Naive B cell (primary cell): ENCODE results near the gene TNNT2. TPM values are rescaled to one million over a fixed set of nuclear protein-coding genes. Genes with fewer than 3 reads are reported as not detected.

Experiments
- ATAC-seq, 2 donors: fragments of 150-1000 bp; cut with Tn5 transposase; 2 replicates each; pipeline ENCODE4 v1.10.0; 2021; ENCODE audit warnings: low read depth in 2 of 2, mild to moderate bottlenecking in 2 of 2, moderate library complexity in 2 of 2
- DNase-seq: peaks from one replicate; pipeline ENCODE4 v3.0.0; 2022
- H3K27ac Mint-ChIP-seq, 6 donors: one replicate each; pipeline ENCODE4 v1.8.0; 2020 to 2022; ENCODE audit warnings: mild to moderate bottlenecking in 6 of 6, mixed read lengths in 6 of 6, moderate library complexity in 5 of 6, inconsistent platforms in 2 of 6
- H3K27me3 Mint-ChIP-seq, 3 donors: one replicate each; pipeline ENCODE4 v1.8.0; 2021 to 2022; ENCODE audit warnings: mixed read lengths in 3 of 3, mild to moderate bottlenecking in 1 of 3
- H3K36me3 Mint-ChIP-seq, 2 donors: one replicate each; pipeline ENCODE4 v1.8.0; 2020 to 2022; ENCODE audit warnings: mixed read lengths in 2 of 2, inconsistent platforms in 1 of 2, mild to moderate bottlenecking in 1 of 2
- H3K4me1 Mint-ChIP-seq, 3 donors: one replicate each; pipeline ENCODE4 v1.8.0; 2020 to 2022; ENCODE audit warnings: mixed read lengths in 3 of 3, inconsistent platforms in 1 of 3, mild to moderate bottlenecking in 1 of 3, moderate library complexity in 1 of 3
- H3K4me3 Mint-ChIP-seq, 8 donors: one replicate each; pipeline ENCODE4 v1.8.0; 2020 to 2022; ENCODE audit warnings: mild to moderate bottlenecking in 8 of 8, mixed read lengths in 8 of 8, moderate library complexity in 8 of 8, inconsistent platforms in 2 of 8
- H3K9me3 Mint-ChIP-seq, 7 donors: one replicate each; pipeline ENCODE4 v1.8.0; 2020 to 2022; ENCODE audit warnings: mixed read lengths in 7 of 7, mild to moderate bottlenecking in 5 of 7, inconsistent platforms in 2 of 7, moderate library complexity in 1 of 7
- polyA plus RNA-seq, 6 donors: library from polyadenylated mRNA; unstranded; fragments of 300-500 nt; fragmentation: Illumina TruSeq; gene quantifications; one replicate each; pipeline ENCODE4 v1.2.3, GENCODE V29; 2021; ENCODE audit warnings: low read depth in 6 of 6

TNNT2 gene
- polyA plus RNA-seq, 6 donors from 2014 or later: not detected

- peaks cover 0 to 13% (median 5%) of the 10 kb centered on the region in 7 donors for H3K9me3 Mint-ChIP-seq
- peak overlapping the region in 1 of 6 donors; percentile 9 for H3K27ac Mint-ChIP-seq
- H3K4me1 Mint-ChIP-seq: peaks cover 0 to 6% (median 4%) of the 10 kb centered on the region in 3 donors
- DNase-seq (no peak), ATAC-seq (no peak)
- H3K27me3 Mint-ChIP-seq: peaks cover 20 to 49% (median 40%) of the 10 kb centered on the region in 3 donors
- H3K36me3 Mint-ChIP-seq: no peaks in the 10 kb centered on the region
- H3K4me3 Mint-ChIP-seq: no peak overlapping the region
Observed at GRCh38 chr1:201411292-201411691, 33.8 kb upstream of the TNNT2 start.

- ATAC-seq (no peak), DNase-seq (no peak)
- peaks cover 0 to 6% (median 4%) of the 10 kb centered on the region in 3 donors for H3K4me1 Mint-ChIP-seq
- no peak overlapping the region for H3K4me3 Mint-ChIP-seq
- peak overlapping the region in 1 of 6 donors; percentile 3 for H3K27ac Mint-ChIP-seq
- H3K36me3 Mint-ChIP-seq: no peaks in the 10 kb centered on the region
- H3K27me3 Mint-ChIP-seq: peaks cover 12 to 41% (median 41%) of the 10 kb centered on the region in 3 donors
- H3K9me3 Mint-ChIP-seq: no peaks in the 10 kb centered on the region
Observed at GRCh38 chr1:201409440-201409839, 32.0 kb upstream of the TNNT2 start.

- peaks cover 0 to 6% (median 4%) of the 10 kb centered on the region in 3 donors for H3K4me1 Mint-ChIP-seq
- ATAC-seq (no peak), DNase-seq (no peak)
- H3K27me3 Mint-ChIP-seq: peaks cover 12 to 43% (median 41%) of the 10 kb centered on the region in 3 donors
- no peak overlapping the region for H3K27ac Mint-ChIP-seq
- no peaks in the 10 kb centered on the region for H3K36me3 Mint-ChIP-seq
- no peaks in the 10 kb centered on the region for H3K9me3 Mint-ChIP-seq
- peak overlapping the region in 1 of 8 donors; percentile 47 for H3K4me3 Mint-ChIP-seq
Observed at GRCh38 chr1:201408834-201409200, 31.3 kb upstream of the TNNT2 start.

- H3K4me3 Mint-ChIP-seq: peak overlapping the region in 1 of 8 donors; percentile 21
- H3K9me3 Mint-ChIP-seq: no peaks in the 10 kb centered on the region
- DNase-seq: peak; percentile 28
- H3K27ac Mint-ChIP-seq: no peak overlapping the region
- H3K36me3 Mint-ChIP-seq: no peaks in the 10 kb centered on the region
- peaks cover 0 to 6% (median 4%) of the 10 kb centered on the region in 3 donors for H3K4me1 Mint-ChIP-seq
- H3K27me3 Mint-ChIP-seq: peaks cover 12 to 43% (median 41%) of the 10 kb centered on the region in 3 donors
- ATAC-seq: peak; percentile 39 to 47
Observed at GRCh38 chr1:201408176-201408833, 30.8 kb upstream of the TNNT2 start.

GRCh38 chr1:201406831-201407406 is 29.4 kb upstream of the TNNT2 start:
- Mint-ChIP-seq H3K4me1 (peaks cover 0 to 6% (median 4%) of the 10 kb centered on the region in 3 donors), H3K4me3 (no peak overlapping the region), H3K36me3 (no peaks in the 10 kb centered on the region), H3K9me3 (no peaks in the 10 kb centered on the region), H3K27me3 (peaks cover 9 to 43% (median 41%) of the 10 kb centered on the region in 3 donors), H3K27ac (peak overlapping the region in 1 of 6 donors; percentile 42)
- DNase-seq (no peak), ATAC-seq (no peak)

- H3K27me3 Mint-ChIP-seq: peaks cover 11 to 34% (median 32%) of the 10 kb centered on the region in 3 donors
- H3K9me3 Mint-ChIP-seq: no peaks in the 10 kb centered on the region
- no peak overlapping the region for H3K27ac Mint-ChIP-seq
- DNase-seq (no peak), ATAC-seq (no peak)
- no peaks in the 10 kb centered on the region for H3K36me3 Mint-ChIP-seq
- peaks cover 0 to 6% (median 4%) of the 10 kb centered on the region in 3 donors for H3K4me1 Mint-ChIP-seq
- no peak overlapping the region for H3K4me3 Mint-ChIP-seq
Observed at GRCh38 chr1:201405484-201405831, 28.0 kb upstream of the TNNT2 start.

GRCh38 chr1:201404722-201405483 is 27.4 kb upstream of the TNNT2 start:
- H3K36me3 Mint-ChIP-seq: no peaks in the 10 kb centered on the region
- DNase-seq (no peak), ATAC-seq (no peak)
- peaks cover 16 to 31% (median 28%) of the 10 kb centered on the region in 3 donors for H3K27me3 Mint-ChIP-seq
- H3K4me3 Mint-ChIP-seq: no peak overlapping the region
- H3K4me1 Mint-ChIP-seq: peaks cover 0 to 6% (median 4%) of the 10 kb centered on the region in 3 donors
- H3K9me3 Mint-ChIP-seq: no peaks in the 10 kb centered on the region
- H3K27ac Mint-ChIP-seq: no peak overlapping the region

- Mint-ChIP-seq H3K27ac (no peak overlapping the region), H3K4me1 (peaks cover 0 to 6% (median 4%) of the 10 kb centered on the region in 3 donors), H3K4me3 (no peak overlapping the region), H3K27me3 (peaks cover 12 to 26% (median 20%) of the 10 kb centered on the region in 3 donors), H3K9me3 (no peaks in the 10 kb centered on the region), H3K36me3 (no peaks in the 10 kb centered on the region)
- DNase-seq (no peak), ATAC-seq (no peak)
Observed at GRCh38 chr1:201404055-201404454, 26.6 kb upstream of the TNNT2 start.

- DNase-seq (no peak), ATAC-seq (no peak)
- no peaks in the 10 kb centered on the region for H3K36me3 Mint-ChIP-seq
- H3K9me3 Mint-ChIP-seq: no peaks in the 10 kb centered on the region
- peaks cover 3 to 6% (median 6%) of the 10 kb centered on the region in 3 donors for H3K4me1 Mint-ChIP-seq
- H3K27me3 Mint-ChIP-seq: peaks cover 12 to 27% (median 20%) of the 10 kb centered on the region in 3 donors
- no peak overlapping the region for H3K27ac Mint-ChIP-seq
- no peak overlapping the region for H3K4me3 Mint-ChIP-seq
Observed at GRCh38 chr1:201403359-201403758, 25.9 kb upstream of the TNNT2 start.

GRCh38 chr1:201401700-201402099 is 24.2 kb upstream of the TNNT2 start:
- no peak overlapping the region for H3K27ac Mint-ChIP-seq
- peaks cover 20 to 36% (median 29%) of the 10 kb centered on the region in 3 donors for H3K27me3 Mint-ChIP-seq
- no peak overlapping the region for H3K4me3 Mint-ChIP-seq
- no peaks in the 10 kb centered on the region for H3K36me3 Mint-ChIP-seq
- H3K9me3 Mint-ChIP-seq: no peaks in the 10 kb centered on the region
- ATAC-seq: no peak
- H3K4me1 Mint-ChIP-seq: peaks cover 0 to 12% (median 0%) of the 10 kb centered on the region in 3 donors
- DNase-seq: no peak

- DNase-seq (no peak), ATAC-seq (no peak)
- Mint-ChIP-seq H3K4me3 (no peak overlapping the region), H3K27ac (no peak overlapping the region), H3K4me1 (peaks cover 0 to 12% (median 0%) of the 10 kb centered on the region in 3 donors), H3K27me3 (peaks cover 26 to 42% (median 35%) of the 10 kb centered on the region in 3 donors), H3K9me3 (no peaks in the 10 kb centered on the region), H3K36me3 (no peaks in the 10 kb centered on the region)
Observed at GRCh38 chr1:201400852-201401230, 23.4 kb upstream of the TNNT2 start.

- no peak for ATAC-seq
- Mint-ChIP-seq H3K4me3 (peak overlapping the region in 1 of 8 donors; percentile 26), H3K4me1 (peaks cover 0 to 12% (median 0%) of the 10 kb centered on the region in 3 donors), H3K27me3 (peaks cover 31 to 40% (median 35%) of the 10 kb centered on the region in 3 donors), H3K27ac (no peak overlapping the region), H3K9me3 (no peaks in the 10 kb centered on the region), H3K36me3 (no peaks in the 10 kb centered on the region)
- no peak for DNase-seq
Observed at GRCh38 chr1:201400212-201400851, 22.9 kb upstream of the TNNT2 start.
